Activated naive CD8-positive, alpha-beta T cell treated with anti-CD3 and anti-CD28 coated beads, Interleukin-2, amount 50 U/mL, for 16 hours (primary cell): Measurements from ENCODE around the gene CNTNAP2.

ENCODE experiments used
- DNase-seq: peaks from one replicate; pipeline ENCODE4 v3.0.0-alpha.2; 2020; ENCODE audit warnings: low read depth, low spot score

CNTNAP2 gene

GRCh38 chr7:146670532-146670931 is 553.9 kb downstream of the CNTNAP2 start:
- DNase-seq: no peak

GRCh38 chr7:146681487-146681886 is 564.9 kb downstream of the CNTNAP2 start:
- DNase-seq: no peak

GRCh38 chr7:146683439-146683838 is 566.8 kb downstream of the CNTNAP2 start:
- no peak for DNase-seq

GRCh38 chr7:146690987-146691386 is 574.4 kb downstream of the CNTNAP2 start:
- no peak for DNase-seq

GRCh38 chr7:146698995-146699610 is 582.5 kb downstream of the CNTNAP2 start:
- DNase-seq: no peak

GRCh38 chr7:146700015-146700560 is 583.5 kb downstream of the CNTNAP2 start:
- no peak for DNase-seq

- DNase-seq: no peak
Observed at GRCh38 chr7:146701166-146701565, 584.6 kb downstream of the CNTNAP2 start.

GRCh38 chr7:146702898-146703297 is 586.3 kb downstream of the CNTNAP2 start:
- DNase-seq: no peak

- no peak for DNase-seq
Observed at GRCh38 chr7:146709451-146710027, 592.9 kb downstream of the CNTNAP2 start.

GRCh38 chr7:146713205-146713604 is 596.6 kb downstream of the CNTNAP2 start:
- no peak for DNase-seq

- no peak for DNase-seq
Observed at GRCh38 chr7:146713934-146714333, 597.3 kb downstream of the CNTNAP2 start.

- DNase-seq: no peak
Observed at GRCh38 chr7:146720195-146720594, 603.6 kb downstream of the CNTNAP2 start.

- DNase-seq: no peak
Observed at GRCh38 chr7:146722986-146723385, 606.4 kb downstream of the CNTNAP2 start.

GRCh38 chr7:146725520-146725919 is 608.9 kb downstream of the CNTNAP2 start:
- DNase-seq: no peak

GRCh38 chr7:146728141-146728540 is 611.5 kb downstream of the CNTNAP2 start:
- DNase-seq: no peak

- DNase-seq: no peak
Observed at GRCh38 chr7:146728611-146729010, 612.0 kb downstream of the CNTNAP2 start.

GRCh38 chr7:146731185-146731584 is 614.6 kb downstream of the CNTNAP2 start:
- DNase-seq: no peak

- DNase-seq: no peak
Observed at GRCh38 chr7:146735992-146736391, 619.4 kb downstream of the CNTNAP2 start.

- no peak for DNase-seq
Observed at GRCh38 chr7:146736446-146737190, 620.0 kb downstream of the CNTNAP2 start.

GRCh38 chr7:146740039-146740438 is 623.4 kb downstream of the CNTNAP2 start:
- DNase-seq: no peak

- DNase-seq: no peak
Observed at GRCh38 chr7:146741911-146742310, 625.3 kb downstream of the CNTNAP2 start.

GRCh38 chr7:146754385-146754784 is 637.8 kb downstream of the CNTNAP2 start:
- DNase-seq: no peak

GRCh38 chr7:146755585-146755984 is 639.0 kb downstream of the CNTNAP2 start:
- no peak for DNase-seq
